IPS-20b (cell line): ENCODE results near the gene P2RX3.
"Not testable (repeated sequence)": the region's sequence is repeated elsewhere in the genome, so short reads cannot be mapped to it uniquely, and the experiment has no call there.

Experiments used
- H3K27ac ChIP-seq: one replicate; pipeline ENCODE4 v1.5.1; 2013; ENCODE audit warnings: low read length
- H3K27me3 ChIP-seq: 2 replicates; pipeline ENCODE4 v1.6.1; 2013; ENCODE audit warnings: mild to moderate bottlenecking, low read length, inconsistent platforms; ENCODE audit not compliant: insufficient read depth
- H3K36me3 ChIP-seq: 2 replicates; pipeline ENCODE4 v1.6.1; 2013; ENCODE audit warnings: low read depth, mild to moderate bottlenecking, inconsistent platforms, low read length, moderate library complexity; ENCODE audit not compliant: insufficient read depth
- H3K4me1 ChIP-seq: 2 replicates; pipeline ENCODE4 v1.6.1; 2013; ENCODE audit warnings: mild to moderate bottlenecking, control low read depth, inconsistent platforms, low read length, moderate library complexity; ENCODE audit not compliant: insufficient read depth
- H3K4me3 ChIP-seq: 2 replicates; pipeline ENCODE4 v1.5.1; 2013; ENCODE audit warnings: mild to moderate bottlenecking, low read length, inconsistent platforms
- H3K9ac ChIP-seq: 2 replicates; pipeline ENCODE4 v1.6.1; 2013; ENCODE audit warnings: low read depth, mild to moderate bottlenecking, inconsistent platforms, low read length, moderate library complexity
- H3K9me3 ChIP-seq: 2 replicates; pipeline ENCODE4 v1.6.1; 2013; ENCODE audit warnings: mild to moderate bottlenecking, low read depth, low read length, inconsistent platforms; ENCODE audit not compliant: insufficient read depth

Gene P2RX3

DNA sequence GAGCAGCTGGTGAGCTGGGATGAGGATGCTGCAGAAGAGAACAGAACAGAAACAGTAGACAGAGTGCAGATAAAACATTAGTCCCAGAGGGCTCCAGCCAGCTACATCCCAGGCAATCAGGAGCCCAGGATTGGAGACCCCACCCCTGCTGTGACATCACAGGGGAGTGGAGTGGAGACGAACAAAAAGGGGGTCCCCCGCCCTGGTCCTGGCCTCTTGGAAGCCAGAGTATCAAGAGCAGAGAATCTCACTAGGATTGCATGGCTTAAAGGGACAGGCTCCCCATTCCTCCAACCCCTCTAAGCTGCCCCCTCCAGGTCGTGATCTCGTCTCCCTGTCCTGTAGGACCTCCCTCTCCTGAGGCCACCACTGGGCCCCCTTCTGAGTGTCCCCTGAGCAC is at the start of gene P2RX3:
Gene P2RX3, plus strand, starts transcription at position 211 of the 400 bp plus-strand sequence. CDS start 199 bp downstream, outside the sequence.
- H3K27me3 ChIP-seq = peaks cover 21% of the 10 kb centered on the region
- peaks cover 17% of the 10 kb centered on the region for H3K4me1 ChIP-seq
- H3K9ac ChIP-seq = no peak within 1 kb of the TSS
- H3K36me3 ChIP-seq = peaks cover 19% of the 10 kb centered on the region
- no peaks in the 10 kb centered on the region for H3K9me3 ChIP-seq
- no peak within 1 kb of the TSS for H3K4me3 ChIP-seq
- H3K27ac ChIP-seq = no peak within 1 kb of the TSS

DNA sequence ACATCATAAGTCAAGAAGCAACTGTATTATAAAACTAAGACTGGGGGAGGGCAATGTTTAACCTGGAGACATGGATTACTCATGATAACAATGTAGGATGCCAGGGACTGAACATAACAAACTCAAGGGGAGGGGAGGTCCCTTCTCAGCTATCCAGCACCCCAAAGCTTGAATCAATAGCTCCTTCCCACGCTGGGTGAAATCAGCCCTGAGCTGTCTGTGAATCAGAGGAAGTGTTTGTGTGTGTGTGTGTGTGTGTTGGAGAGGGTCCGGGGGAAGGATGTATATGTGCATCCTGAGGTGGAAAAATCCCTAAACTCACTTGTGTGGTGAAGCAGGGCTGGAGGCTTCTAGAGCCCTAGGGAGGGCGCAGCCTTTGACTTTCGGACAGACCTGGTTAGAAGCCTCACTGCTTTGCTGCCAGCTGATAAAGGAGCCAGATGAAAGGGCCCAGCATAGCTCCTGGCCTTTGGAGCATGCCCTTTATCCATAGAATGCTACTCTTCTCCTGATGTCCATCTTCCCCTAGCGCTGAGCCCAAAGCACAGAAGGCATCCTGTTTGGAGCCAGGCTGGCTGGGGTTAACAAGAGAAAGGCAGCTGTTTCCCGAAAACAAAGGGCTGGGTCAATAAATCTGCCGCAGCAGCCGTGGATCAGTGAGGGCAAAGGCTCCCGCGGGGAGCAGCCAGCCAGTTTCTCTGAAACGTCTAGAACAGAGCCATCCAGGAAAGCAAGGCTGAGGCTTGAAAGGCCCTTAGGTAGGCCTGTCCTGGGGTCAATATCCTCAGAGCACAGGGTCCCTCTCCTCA is 49.2 kb upstream of the P2RX3 start:
- H3K27me3 ChIP-seq = no peaks in the 10 kb centered on the region
- no peaks in the 10 kb centered on the region for H3K36me3 ChIP-seq
- H3K27ac ChIP-seq = no peak overlapping the region

DNA sequence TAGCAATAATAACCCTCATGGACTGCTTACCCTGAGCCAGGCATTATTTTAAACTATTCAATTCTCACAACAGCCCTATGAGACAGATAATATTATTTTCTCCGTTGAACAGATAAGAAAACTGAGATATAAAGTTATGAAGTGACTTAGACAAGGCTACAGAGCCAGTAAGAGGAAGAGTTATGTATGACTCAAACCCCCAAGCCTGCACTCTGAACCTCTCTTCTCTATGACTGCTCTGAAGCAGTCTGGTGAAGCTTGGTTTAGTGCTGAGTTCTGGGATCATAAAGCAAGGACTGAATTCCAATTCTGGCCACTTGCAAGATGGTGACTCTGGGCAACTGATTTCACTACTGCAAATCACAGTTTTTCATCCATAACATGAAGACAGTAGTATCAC is 47.9 kb upstream of the P2RX3 start:
- Histone ChIP-seq H3K4me3 (no peak overlapping the region), H3K4me1 (peaks cover 9% of the 10 kb centered on the region; the same call in 1 of the 2 replicates), H3K27me3 (no peaks in the 10 kb centered on the region), H3K9me3 (no peaks in the 10 kb centered on the region), H3K27ac (no peak overlapping the region), H3K36me3 (no peaks in the 10 kb centered on the region), H3K9ac (no peak overlapping the region)

More for the DNA sequence above, 49.2 kb upstream of the P2RX3 start:
- Histone ChIP-seq H3K9me3 (no peaks in the 10 kb centered on the region), H3K9ac (peak overlapping the region; percentile 44; the same call in 1 of the 2 replicates), H3K4me1 (peaks cover 11% of the 10 kb centered on the region; the same call in 1 of the 2 replicates), H3K4me3 (no peak overlapping the region)

DNA sequence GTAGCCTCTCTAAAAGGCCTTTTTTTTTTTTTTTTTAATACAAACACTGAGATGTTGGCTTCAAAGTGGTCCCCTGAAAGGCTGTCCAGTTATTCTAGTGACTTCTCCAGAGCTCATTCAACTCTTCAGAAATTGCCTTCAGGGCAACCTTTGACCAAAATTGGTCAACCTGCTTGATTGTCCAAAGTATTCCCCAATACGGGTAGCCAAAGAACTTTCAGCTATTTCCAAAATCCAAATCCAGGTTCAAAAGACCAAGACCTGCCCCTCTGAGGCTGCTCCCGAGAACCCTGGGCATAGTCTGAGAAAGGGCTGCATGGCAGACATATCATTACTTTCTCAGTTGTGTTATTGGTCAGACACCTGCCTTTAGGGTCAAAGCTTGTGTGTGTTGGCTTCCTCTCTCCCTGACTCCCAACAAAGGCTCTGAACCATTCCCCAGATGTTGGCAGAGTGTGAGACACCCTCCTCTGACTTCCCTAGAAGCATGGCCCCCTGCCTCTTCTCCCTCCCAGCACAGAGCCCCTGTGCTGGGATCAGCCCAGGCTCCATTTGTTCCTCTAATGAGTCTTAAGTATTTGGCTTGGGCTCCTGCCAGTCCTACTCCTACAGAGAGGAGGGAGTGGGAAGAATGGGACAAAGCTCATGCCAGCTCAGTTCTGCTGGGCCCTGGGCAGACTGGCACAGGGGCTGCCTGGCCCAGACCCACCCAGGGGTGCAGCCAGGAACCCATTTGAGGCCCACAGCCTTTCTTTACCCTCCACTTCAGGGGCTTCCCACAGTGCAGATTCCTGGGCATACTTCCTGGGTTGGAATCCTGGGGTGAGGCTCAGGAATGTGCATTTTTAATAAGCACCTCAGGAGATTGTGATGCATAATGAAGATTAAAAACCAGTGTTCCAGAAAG is 43.7 kb upstream of the P2RX3 start:
- Histone ChIP-seq H3K27me3 (no peaks in the 10 kb centered on the region), H3K9me3 (no peaks in the 10 kb centered on the region; the same call in 1 of the 2 replicates), H3K27ac (no peak overlapping the region), H3K9ac (no peak overlapping the region), H3K36me3 (peaks cover 26% of the 10 kb centered on the region), H3K4me1 (peaks cover 2% of the 10 kb centered on the region; the same call in 1 of the 2 replicates), H3K4me3 (no peak overlapping the region)

DNA sequence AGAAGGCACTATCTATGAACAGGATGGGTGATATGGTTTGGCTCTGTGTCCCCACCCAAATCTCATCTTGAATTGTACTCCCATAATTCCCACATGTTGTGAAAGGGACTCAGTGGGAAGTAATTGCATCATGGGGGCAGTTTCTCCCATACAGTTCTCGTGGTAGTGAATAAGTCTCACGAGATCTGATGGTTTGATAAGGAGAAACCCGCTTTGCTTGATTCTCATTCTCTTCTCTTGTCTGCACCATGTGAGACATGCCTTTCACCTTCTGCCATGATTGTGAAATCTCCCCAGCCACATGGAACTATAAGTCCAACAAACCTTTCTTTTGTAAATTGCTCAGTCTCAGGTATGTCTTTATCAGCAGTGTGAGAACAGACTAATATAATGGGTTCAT is 41.9 kb upstream of the P2RX3 start:
- H3K9me3 ChIP-seq, H3K4me3 ChIP-seq, H3K27me3 ChIP-seq, H3K4me1 ChIP-seq, H3K27ac ChIP-seq, H3K9ac ChIP-seq: not testable (repeated sequence)
- peaks cover 43% of the 10 kb centered on the region for H3K36me3 ChIP-seq

- Histone ChIP-seq H3K4me3 (no peak overlapping the region), H3K9ac (no peak overlapping the region), H3K4me1 (no peaks in the 10 kb centered on the region), H3K9me3 (peaks cover 5% of the 10 kb centered on the region), H3K36me3 (peaks cover 53% of the 10 kb centered on the region), H3K27me3 (no peaks in the 10 kb centered on the region), H3K27ac (no peak overlapping the region)
Measured at GRCh38 chr11:57297221-57297620, 40.9 kb upstream of the P2RX3 start.

GRCh38 chr11:57299150-57299737 is 38.9 kb upstream of the P2RX3 start:
- H3K27me3 ChIP-seq = no peaks in the 10 kb centered on the region
- H3K9ac ChIP-seq = no peak overlapping the region
- no peaks in the 10 kb centered on the region for H3K4me1 ChIP-seq
- H3K9me3 ChIP-seq = peaks cover 5% of the 10 kb centered on the region
- H3K27ac ChIP-seq = no peak overlapping the region
- peaks cover 69% of the 10 kb centered on the region for H3K36me3 ChIP-seq
- no peak overlapping the region for H3K4me3 ChIP-seq

DNA sequence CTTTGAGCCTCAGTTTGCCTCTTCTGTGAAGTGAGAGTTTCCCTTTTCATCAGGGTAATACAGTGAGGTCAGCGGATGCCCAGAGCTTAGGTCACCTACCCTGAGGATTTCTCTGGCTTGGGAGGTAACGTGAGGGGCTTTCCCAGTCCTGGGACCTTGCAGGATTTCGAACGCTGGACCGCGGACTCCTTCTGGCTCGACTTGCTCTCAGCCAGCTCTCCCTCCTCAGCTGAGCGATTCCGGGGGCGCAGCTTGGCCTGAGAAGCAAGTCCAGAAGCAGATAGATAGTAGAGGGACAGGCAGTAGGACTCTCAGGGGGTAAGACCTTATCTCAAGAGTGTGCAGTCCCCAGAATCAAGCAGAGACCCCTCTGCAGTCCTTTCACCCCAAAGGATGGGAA is 37.4 kb upstream of the P2RX3 start:
- Histone ChIP-seq H3K36me3 (peaks cover 75% of the 10 kb centered on the region), H3K4me3 (no peak overlapping the region), H3K9ac (no peak overlapping the region), H3K4me1 (no peaks in the 10 kb centered on the region), H3K27ac (no peak overlapping the region), H3K9me3 (peaks cover 5% of the 10 kb centered on the region), H3K27me3 (no peaks in the 10 kb centered on the region)

- Histone ChIP-seq H3K27me3 (no peaks in the 10 kb centered on the region), H3K9ac (no peak overlapping the region), H3K36me3 (peaks cover 76% of the 10 kb centered on the region), H3K27ac (no peak overlapping the region), H3K4me1 (no peaks in the 10 kb centered on the region), H3K9me3 (peaks cover 5% of the 10 kb centered on the region), H3K4me3 (no peak overlapping the region)
Measured at GRCh38 chr11:57301711-57302423, 36.3 kb upstream of the P2RX3 start.

GRCh38 chr11:57302489-57302888 is 35.7 kb upstream of the P2RX3 start:
- H3K36me3 ChIP-seq = peaks cover 78% of the 10 kb centered on the region
- H3K9ac ChIP-seq = no peak overlapping the region
- no peak overlapping the region for H3K4me3 ChIP-seq

More at GRCh38 chr11:57302489-57302888, 35.7 kb upstream of the P2RX3 start:
- H3K9me3 ChIP-seq = peaks cover 5% of the 10 kb centered on the region
- H3K27ac ChIP-seq = no peak overlapping the region
- no peaks in the 10 kb centered on the region for H3K4me1 ChIP-seq
- H3K27me3 ChIP-seq = no peaks in the 10 kb centered on the region
